Stimulated activated CD8-positive, alpha-beta memory T cell treated with anti-CD3 and anti-CD28 coated beads, Interleukin-4, amount 100 ng/mL, for 24 hours (primary cell): ENCODE results near the gene MACROD2.

Experiments
- DNase-seq: peaks from one replicate; pipeline ENCODE4 v3.0.0-alpha.2; 2020; ENCODE audit warnings: low read depth

Gene MACROD2

DNA sequence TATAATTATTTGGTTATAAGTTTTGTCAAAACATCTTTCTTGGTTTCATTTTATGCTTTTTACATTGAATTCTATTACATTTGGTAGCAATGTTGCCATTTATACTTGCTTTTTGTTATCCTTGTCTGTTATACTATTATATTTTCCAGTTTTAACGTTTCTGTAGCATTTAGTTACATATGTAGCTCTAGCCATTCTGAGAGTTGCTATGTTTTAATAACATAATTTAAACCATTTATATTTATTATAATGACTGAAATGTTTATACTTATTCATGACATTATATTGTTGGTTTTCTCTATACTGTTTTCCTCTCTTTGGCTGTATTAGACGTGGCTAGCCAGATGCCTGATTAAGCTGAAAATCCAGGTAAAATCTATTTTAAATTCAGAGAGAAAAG is 594.1 kb downstream of the MACROD2 start:
- no peak for DNase-seq

DNA sequence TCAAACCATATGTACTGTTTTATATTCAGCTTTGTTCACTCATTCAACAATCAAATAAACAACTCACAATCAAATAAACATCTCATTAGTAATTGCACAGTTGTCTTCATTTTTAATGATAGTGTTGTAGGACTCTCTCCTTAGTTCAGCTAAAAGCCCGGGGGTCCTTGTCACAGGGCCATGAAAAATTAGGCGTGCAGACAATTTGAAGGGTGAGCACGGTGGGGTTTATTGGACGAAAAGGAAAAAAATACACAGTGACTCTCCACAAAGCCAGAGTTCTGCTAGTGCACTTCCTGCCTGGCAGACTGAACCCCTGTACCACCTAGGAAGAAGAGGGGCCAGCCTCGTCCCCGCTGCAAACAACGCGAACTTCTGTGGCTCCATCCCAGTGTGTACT is 599.7 kb downstream of the MACROD2 start:
- no peak for DNase-seq

DNA sequence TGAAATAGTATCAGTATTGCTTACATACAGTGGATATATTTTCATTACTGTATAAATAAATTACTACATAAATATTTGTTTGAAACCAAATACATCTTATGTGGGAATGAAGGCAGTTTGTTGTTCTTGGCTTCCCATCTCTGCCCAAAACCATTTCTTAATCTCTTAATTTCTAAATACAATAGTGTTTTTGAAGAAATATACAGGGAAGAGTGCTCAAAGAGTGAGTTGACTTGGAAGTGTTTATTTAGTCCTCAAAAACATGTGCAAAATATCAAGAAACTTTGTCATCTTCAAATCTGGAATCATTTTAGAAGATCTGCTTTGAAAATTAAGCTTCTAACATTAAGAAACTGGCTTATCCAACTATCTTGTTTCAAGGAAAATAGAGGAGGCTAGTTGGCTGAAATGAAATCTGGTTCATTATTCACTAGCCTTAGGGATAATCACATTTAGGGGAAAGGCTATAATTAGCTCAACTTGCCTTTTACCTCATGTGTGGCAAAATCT is 601.9 kb downstream of the MACROD2 start:
- no peak for DNase-seq

GRCh38 chr20:14599613-14600012 is 604.3 kb downstream of the MACROD2 start:
- no peak for DNase-seq

- no peak for DNase-seq
Observed at GRCh38 chr20:14600527-14600926, 605.2 kb downstream of the MACROD2 start.

GRCh38 chr20:14604143-14604542 is 608.8 kb downstream of the MACROD2 start:
- DNase-seq, result no peak

DNA sequence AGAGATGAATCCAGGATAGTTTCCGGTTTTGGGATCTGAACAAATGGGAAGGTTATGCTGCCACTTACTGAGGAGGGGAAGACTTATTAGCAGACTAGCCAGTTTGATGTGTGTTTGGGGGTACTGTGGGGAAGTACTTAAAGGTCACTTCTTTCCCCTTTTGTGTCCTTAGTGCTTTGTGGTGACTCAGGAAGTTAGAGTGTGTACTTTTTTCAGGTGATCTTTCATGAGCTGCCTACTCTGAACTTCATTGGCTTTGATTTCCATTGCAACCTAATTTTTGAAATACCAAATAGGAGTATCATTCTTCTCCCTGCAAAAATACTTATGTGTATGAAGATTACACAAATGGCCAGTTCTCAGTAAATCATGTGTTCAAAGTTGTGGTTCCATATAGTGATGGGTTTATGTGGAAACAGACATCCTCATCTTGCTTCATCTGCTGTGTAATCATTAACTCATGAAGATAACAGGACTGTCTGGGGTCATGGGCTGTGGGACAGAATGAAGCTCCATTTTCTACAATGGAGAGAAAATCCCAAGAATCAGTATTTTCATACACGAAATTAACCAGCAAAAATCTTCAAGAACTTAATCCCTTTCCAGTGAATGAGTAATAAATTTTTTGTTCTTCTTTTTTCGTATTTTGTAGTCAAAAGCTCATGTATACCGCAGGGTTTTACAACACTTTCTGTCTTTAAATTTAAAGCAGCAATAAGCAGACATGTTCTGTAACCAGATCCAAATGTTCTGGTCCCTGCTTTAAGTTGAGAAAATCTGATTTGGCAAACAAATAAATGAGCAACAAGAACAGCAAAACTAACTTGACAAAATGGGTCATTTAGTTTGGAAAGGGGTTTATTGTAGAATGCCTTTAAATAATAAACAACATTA is 614.3 kb downstream of the MACROD2 start:
- DNase-seq, result no peak

DNA sequence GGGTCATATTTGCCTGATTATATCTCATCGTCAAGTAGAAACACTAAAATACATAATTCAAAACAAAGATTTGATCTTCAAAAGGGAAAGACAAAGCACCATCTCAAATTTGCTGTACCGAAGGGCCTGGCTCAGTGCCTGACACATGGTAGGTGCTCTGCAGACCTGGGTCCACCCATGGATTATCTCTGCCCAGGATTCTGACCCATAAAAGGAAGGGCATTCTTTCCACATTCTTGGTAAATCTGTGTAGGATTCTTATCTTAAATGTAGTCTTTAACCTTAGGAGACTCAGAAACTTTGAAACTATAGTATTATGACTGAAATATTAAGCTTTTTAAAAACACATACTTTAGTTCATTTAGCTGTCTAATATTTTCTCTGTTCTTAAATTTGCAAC is 616.2 kb downstream of the MACROD2 start:
- DNase-seq, result no peak

DNA sequence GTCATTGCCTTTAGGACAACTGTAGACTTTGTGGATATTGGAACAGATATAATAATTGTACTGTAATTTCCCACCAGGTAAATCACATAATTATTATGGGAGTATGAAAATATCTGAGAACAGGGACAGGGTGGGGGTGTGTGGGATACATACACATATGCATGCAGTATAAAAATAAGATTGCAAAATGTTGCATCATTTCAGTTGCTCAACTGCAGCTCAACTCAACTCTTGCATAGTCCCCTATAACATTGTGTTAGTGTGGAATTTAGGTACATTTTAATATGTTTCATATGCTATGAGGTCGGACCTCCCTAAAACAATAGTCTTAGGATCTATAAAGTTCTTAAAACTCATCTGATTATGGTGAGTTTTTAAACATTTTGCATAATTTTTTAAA is 617.1 kb downstream of the MACROD2 start:
- DNase-seq, result no peak

DNA sequence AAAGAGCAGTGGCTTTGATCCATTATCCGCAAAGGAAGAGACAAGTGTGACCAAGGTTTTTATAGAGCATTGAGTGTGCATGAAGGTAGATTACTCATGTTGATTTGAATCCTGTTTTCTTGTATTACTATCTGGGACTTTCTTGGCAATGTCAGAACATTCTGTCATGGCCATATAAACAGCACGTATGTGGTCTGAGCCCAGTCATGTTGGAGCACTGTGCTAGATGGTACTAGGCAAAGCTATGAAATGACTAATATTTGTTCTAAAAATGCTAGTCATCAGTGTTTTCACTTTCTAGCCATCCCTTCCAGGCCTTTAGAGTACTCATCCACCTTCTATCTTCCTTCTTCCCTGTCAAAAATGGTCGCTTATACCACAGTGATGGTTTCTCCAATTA is 620.7 kb downstream of the MACROD2 start:
- no peak for DNase-seq

DNA sequence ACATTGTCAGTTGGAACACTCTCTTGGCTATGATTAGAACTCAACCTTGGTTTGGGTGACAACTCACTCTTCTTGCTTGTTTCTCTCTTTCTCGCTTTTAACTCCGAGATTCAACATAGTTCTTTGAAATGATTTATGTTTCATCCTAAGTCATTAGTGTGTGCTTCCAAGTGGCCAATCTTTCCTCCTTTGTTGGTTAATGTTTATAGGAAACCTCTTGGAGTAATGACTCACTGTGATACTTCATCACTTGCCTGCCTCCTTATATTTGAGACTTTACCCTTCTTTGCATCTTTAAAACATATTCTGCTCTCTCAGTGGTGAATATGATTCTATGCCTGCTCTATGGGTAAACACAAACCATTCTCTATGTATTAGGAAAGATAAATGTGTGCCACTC is 621.8 kb downstream of the MACROD2 start:
- no peak for DNase-seq

GRCh38 chr20:14619411-14619810 is 624.1 kb downstream of the MACROD2 start:
- no peak for DNase-seq

DNA sequence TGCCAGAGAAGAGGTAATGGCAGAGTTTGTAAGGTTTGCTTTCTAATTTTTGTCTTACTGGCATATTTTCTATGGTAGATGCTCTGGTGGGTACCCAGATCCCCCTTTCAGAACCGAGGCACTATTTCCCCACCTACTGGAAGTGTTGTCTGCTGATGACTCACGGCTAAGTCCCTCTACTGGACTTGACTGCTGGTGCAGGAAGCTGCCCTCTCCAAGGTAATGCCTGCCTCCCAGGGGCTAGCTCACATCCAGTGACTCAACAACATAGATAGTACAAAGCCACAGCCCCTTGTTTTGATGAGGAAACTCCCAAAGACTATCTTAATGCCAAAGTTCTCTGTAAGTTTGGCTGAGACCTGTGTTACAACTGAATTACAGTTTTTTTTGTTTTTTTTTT is 627.5 kb downstream of the MACROD2 start:
- no peak for DNase-seq

- DNase-seq, result no peak
Observed at GRCh38 chr20:14631011-14631410, 635.7 kb downstream of the MACROD2 start.

DNA sequence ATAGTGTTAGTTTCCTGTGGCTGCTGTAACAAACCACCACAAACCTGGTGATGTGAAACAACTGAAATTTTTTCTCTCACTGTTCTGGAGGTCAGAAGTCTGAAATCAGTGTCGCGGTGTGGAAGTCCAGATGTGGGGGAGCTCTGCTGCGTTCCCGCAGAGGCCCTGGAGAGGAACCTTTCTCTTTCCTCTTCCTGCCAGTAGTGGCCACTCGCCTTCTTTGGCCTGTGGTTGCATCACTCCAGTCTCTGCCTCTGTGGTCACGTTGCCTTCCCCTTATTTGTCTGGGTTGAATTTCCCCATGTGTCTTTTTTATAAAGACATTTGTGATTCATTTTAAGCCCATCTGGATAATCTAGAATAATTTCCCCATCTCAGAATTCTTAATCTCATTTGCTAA is 637.6 kb downstream of the MACROD2 start:
- no peak for DNase-seq

DNA sequence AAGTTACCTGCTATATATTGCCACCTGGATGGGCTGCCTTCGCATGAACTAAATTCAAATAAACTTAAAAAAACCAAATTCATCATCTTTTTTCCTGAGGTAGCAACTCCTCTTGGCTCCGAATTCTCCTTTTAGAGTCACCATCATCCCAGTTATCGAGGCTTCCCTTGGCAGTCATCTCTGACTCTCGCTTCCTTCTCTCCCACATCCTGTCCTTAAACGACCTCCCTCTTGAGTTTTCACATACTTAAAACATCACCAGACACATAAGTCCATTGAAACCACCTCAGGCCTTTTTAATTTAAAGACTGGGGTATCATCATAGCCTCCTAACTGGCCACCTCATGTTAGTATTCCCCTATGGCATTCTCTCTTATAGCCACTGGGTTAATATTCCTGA is 638.2 kb downstream of the MACROD2 start:
- DNase-seq, result no peak

- DNase-seq, result no peak
Observed at GRCh38 chr20:14634665-14635064, 639.3 kb downstream of the MACROD2 start.

GRCh38 chr20:14637441-14637840 is 642.1 kb downstream of the MACROD2 start:
- DNase-seq, result no peak

GRCh38 chr20:14643146-14643545 is 647.8 kb downstream of the MACROD2 start:
- no peak for DNase-seq

- no peak for DNase-seq
Observed at GRCh38 chr20:14643556-14643955, 648.2 kb downstream of the MACROD2 start.

DNA sequence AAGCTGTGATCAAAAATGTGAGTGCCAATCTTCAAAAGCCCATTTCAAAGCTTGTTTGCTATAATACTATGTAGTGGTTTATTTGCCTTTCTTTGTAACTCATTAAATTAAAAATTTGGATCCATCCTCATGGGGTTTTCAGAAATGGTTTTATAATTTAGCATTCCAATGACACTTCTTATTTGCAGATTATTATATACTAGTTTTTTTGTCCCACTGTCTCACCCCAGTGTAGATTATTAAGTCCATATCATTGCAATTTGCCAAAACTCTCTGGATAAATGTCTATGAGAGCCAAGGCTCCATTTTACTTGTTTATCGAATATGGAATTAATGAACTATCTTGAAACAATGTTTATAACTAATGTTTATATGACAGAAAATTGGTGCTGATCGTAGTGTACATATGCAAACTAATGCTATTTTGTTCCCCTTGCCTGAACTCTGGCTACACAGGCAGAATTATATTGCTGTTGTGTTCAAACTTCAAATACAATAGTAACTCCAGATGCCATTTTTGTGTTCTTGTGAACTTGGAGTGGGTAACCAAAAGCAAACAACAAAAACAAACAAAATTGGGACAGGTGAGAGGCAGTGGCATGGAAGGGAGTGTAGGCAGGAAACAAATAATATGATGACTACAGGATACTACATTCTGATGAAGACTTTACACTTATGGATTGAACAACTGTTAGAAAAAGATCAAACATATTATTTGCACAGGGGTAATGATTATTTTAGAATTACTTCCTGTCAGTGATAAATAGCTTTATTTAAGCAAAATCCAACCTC is 649.2 kb downstream of the MACROD2 start:
- DNase-seq, result no peak

GRCh38 chr20:14647016-14647415 is 651.7 kb downstream of the MACROD2 start:
- DNase-seq, result no peak

DNA sequence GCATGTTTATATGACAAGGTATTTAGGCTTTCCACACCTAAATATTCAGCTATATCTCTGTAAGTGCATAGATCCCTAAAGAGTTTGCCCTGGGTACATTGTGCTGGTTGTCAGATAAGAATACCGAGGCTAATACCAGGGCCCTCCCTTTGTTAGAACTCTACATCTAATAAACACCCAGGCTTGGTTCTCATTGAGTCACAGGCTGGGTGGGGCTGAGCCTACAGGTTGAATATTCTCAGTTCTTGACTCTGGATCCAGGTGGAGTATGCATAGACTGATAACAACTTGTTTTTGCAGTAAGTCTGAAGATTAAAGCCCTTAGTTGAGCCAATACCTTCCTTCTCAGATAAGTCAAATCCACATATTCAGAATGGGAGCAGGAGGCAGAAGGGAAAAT is 654.3 kb downstream of the MACROD2 start:
- DNase-seq, result no peak
